Measurements from ENCODE around the gene KAZN. TPM values are rescaled to one million over a fixed set of nuclear protein-coding genes. Genes with fewer than 3 reads are reported as not detected.

The KAZN gene
- total RNA-seq, 1 donor from 2014 or later = 9.4 TPM

DNA sequence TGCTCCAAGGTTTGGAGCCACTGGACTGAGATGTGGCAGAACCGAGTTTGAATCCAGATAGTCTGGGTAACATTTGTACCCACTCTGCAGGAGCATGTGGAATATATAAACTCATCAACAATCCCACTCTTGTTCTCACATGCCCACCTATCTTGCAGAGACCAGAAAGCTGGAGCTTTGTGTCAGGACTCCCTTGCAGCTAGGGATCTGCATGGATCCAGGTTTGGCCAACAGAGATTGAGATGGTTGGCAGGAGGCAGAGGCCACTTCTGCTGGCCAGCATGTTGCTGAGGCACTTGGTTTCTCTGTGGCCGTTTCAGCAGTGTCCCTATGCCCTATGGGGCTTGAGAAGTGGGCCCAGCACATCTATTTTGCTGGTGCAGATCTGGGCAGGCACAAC is 208.3 kb downstream of the KAZN start:
- no peak for FAIRE-seq
- Mint-ChIP-seq H3K9me3 (ENCODE audit: unreplicated experiment) (peaks cover 12% of the 10 kb centered on the region), H3K4me3 (ENCODE audit: unreplicated experiment) (no peak overlapping the region)

GRCh38 chr1:14808768-14809167 is 210.3 kb downstream of the KAZN start:
- Histone ChIP-seq H3K4me3 (ENCODE audit: insufficient read depth, low read depth, low read length) (no peak overlapping the region), H3K4me1 (ENCODE audit: insufficient read depth, low read length) (no peaks in the 10 kb centered on the region), H3K36me3 (ENCODE audit: insufficient read depth, low read length) (no peaks in the 10 kb centered on the region), H3K27me3 (ENCODE audit: insufficient read depth, low read length) (no peaks in the 10 kb centered on the region), H3K27ac (ENCODE audit: low read depth, low read length) (no peak overlapping the region), H3K9me3 (ENCODE audit: insufficient read depth, low read depth, low read length) (peaks cover 8% of the 10 kb centered on the region), H2AFZ (ENCODE audit: low read depth, low read length) (no peak overlapping the region), H4K20me1 (ENCODE audit: insufficient read depth, low read length) (no peaks in the 10 kb centered on the region), H3K79me2 (ENCODE audit: insufficient read depth, low read length) (no peaks in the 10 kb centered on the region), H3K4me2 (ENCODE audit: low read length) (no peak overlapping the region), H3K9ac (ENCODE audit: low read length) (no peak overlapping the region)
- H3K9me3 Mint-ChIP-seq (ENCODE audit: unreplicated experiment) = peaks cover 15% of the 10 kb centered on the region
- TF ChIP-seq EZH2 (IDR thresholded peaks at IDR 0.05; ENCODE audit: insufficient read depth, low read length) = no peak
- TF ChIP-seq, protein P1, sequence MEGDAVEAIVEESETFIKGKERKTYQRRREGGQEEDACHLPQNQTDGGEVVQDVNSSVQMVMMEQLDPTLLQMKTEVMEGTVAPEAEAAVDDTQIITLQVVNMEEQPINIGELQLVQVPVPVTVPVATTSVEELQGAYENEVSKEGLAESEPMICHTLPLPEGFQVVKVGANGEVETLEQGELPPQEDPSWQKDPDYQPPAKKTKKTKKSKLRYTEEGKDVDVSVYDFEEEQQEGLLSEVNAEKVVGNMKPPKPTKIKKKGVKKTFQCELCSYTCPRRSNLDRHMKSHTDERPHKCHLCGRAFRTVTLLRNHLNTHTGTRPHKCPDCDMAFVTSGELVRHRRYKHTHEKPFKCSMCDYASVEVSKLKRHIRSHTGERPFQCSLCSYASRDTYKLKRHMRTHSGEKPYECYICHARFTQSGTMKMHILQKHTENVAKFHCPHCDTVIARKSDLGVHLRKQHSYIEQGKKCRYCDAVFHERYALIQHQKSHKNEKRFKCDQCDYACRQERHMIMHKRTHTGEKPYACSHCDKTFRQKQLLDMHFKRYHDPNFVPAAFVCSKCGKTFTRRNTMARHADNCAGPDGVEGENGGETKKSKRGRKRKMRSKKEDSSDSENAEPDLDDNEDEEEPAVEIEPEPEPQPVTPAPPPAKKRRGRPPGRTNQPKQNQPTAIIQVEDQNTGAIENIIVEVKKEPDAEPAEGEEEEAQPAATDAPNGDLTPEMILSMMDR (IDR thresholded peaks at IDR 0.05; ENCODE audit: insufficient read depth, low read depth, low read length) = no peak
- peaks cover 2% of the 10 kb centered on the region for H3K36me3 Mint-ChIP-seq (ENCODE audit: low read depth, unreplicated experiment)
- peaks cover 8% of the 10 kb centered on the region for H3K4me1 Mint-ChIP-seq (ENCODE audit: low read depth, unreplicated experiment)
- H3K27ac Mint-ChIP-seq (ENCODE audit: unreplicated experiment) = no peak overlapping the region
- H3K4me3 Mint-ChIP-seq (ENCODE audit: unreplicated experiment) = no peak overlapping the region
- DNase-seq (ENCODE audit: low read depth) (no peak), FAIRE-seq (no peak)
- H3K27me3 Mint-ChIP-seq (ENCODE audit: low read depth, unreplicated experiment) = peaks cover 7% of the 10 kb centered on the region

More for the DNA sequence above, 208.3 kb downstream of the KAZN start:
- Histone ChIP-seq H3K4me1 (ENCODE audit: insufficient read depth, low read length) (no peaks in the 10 kb centered on the region), H3K36me3 (ENCODE audit: insufficient read depth, low read length) (no peaks in the 10 kb centered on the region), H3K27ac (ENCODE audit: low read depth, low read length) (no peak overlapping the region), H2AFZ (ENCODE audit: low read depth, low read length) (no peak overlapping the region), H3K9ac (ENCODE audit: low read length) (no peak overlapping the region), H3K9me3 (ENCODE audit: insufficient read depth, low read depth, low read length) (peaks cover 8% of the 10 kb centered on the region), H4K20me1 (ENCODE audit: insufficient read depth, low read length) (no peaks in the 10 kb centered on the region), H3K4me3 (ENCODE audit: insufficient read depth, low read depth, low read length) (no peak overlapping the region), H3K4me2 (ENCODE audit: low read length) (no peak overlapping the region), H3K79me2 (ENCODE audit: insufficient read depth, low read length) (no peaks in the 10 kb centered on the region), H3K27me3 (ENCODE audit: insufficient read depth, low read length) (no peaks in the 10 kb centered on the region)
- TF ChIP-seq EZH2 (IDR thresholded peaks at IDR 0.05; ENCODE audit: insufficient read depth, low read length) = no peak
- TF ChIP-seq, protein P1 (IDR thresholded peaks at IDR 0.05; ENCODE audit: insufficient read depth, low read depth, low read length) = no peak
- peaks cover 8% of the 10 kb centered on the region for H3K4me1 Mint-ChIP-seq (ENCODE audit: low read depth, unreplicated experiment)
- no peak overlapping the region for H3K27ac Mint-ChIP-seq (ENCODE audit: unreplicated experiment)
- DNase-seq (ENCODE audit: low read depth) = no peak
- peaks cover 2% of the 10 kb centered on the region for H3K36me3 Mint-ChIP-seq (ENCODE audit: low read depth, unreplicated experiment)
- H3K27me3 Mint-ChIP-seq (ENCODE audit: low read depth, unreplicated experiment) = peaks cover 4% of the 10 kb centered on the region

DNA sequence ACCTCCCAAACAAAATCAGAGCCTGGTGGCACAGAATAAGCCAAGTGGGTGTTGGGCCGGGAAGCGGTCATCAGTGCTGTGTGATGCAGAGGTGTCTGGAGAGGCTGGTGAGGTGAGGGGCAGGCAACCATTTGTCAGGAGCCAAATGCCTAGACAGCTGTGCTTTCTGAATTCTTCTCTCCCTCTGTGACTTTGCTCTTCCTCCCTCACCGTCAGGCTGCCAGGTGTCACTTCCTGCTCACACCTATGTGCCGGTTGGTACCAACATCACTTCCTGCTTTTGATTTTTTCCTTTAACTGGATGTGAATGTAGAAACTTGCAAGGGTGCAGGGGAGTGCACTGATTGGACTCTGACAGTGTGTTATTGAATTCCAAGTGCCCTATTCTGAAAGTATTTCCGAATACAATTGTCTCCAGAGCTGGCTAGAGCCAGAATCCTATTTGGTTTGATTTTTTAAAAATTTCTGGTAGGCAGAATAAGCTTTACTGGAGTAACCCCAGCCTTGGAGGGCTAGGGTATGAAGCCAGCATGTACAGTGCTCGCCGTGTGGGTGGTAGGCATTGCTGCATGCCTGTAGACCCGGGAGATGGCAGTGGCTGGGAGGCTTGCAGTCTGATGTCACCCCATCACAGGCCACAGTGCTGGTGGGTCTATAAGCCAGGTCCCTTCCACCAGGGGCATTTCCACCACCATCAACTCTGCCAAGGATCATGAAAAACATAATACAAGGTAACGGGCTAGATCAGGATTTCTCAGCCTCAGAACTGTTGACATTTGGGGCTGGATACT is 210.9 kb downstream of the KAZN start:
- H3K36me3 ChIP-seq (ENCODE audit: insufficient read depth, low read length) = no peaks in the 10 kb centered on the region
- peaks cover 2% of the 10 kb centered on the region for H3K36me3 Mint-ChIP-seq (ENCODE audit: low read depth, unreplicated experiment)
- no peak overlapping the region for H3K27ac Mint-ChIP-seq (ENCODE audit: unreplicated experiment)
- TF ChIP-seq, protein P1 (IDR thresholded peaks at IDR 0.05; ENCODE audit: insufficient read depth, low read depth, low read length) = no peak
- no peak for TF ChIP-seq EZH2 (IDR thresholded peaks at IDR 0.05; ENCODE audit: insufficient read depth, low read length)
- H3K4me1 ChIP-seq (ENCODE audit: insufficient read depth, low read length) = no peaks in the 10 kb centered on the region
- H3K9ac ChIP-seq (ENCODE audit: low read length) = no peak overlapping the region
- H3K79me2 ChIP-seq (ENCODE audit: insufficient read depth, low read length) = no peaks in the 10 kb centered on the region
- H3K27ac ChIP-seq (ENCODE audit: low read depth, low read length) = no peak overlapping the region
- H4K20me1 ChIP-seq (ENCODE audit: insufficient read depth, low read length) = no peaks in the 10 kb centered on the region
- H3K4me1 Mint-ChIP-seq (ENCODE audit: low read depth, unreplicated experiment) = peaks cover 8% of the 10 kb centered on the region
- FAIRE-seq (no peak), DNase-seq (ENCODE audit: low read depth) (no peak)
- H3K27me3 ChIP-seq (ENCODE audit: insufficient read depth, low read length) = no peaks in the 10 kb centered on the region
- H2AFZ ChIP-seq (ENCODE audit: low read depth, low read length) = no peak overlapping the region
- peaks cover 8% of the 10 kb centered on the region for H3K9me3 ChIP-seq (ENCODE audit: insufficient read depth, low read depth, low read length)
- H3K4me3 ChIP-seq (ENCODE audit: insufficient read depth, low read depth, low read length) = no peak overlapping the region
- peaks cover 13% of the 10 kb centered on the region for H3K9me3 Mint-ChIP-seq (ENCODE audit: unreplicated experiment)
- H3K4me2 ChIP-seq (ENCODE audit: low read length) = no peak overlapping the region
- peaks cover 7% of the 10 kb centered on the region for H3K27me3 Mint-ChIP-seq (ENCODE audit: low read depth, unreplicated experiment)
- no peak overlapping the region for H3K4me3 Mint-ChIP-seq (ENCODE audit: unreplicated experiment)
